Memory B cell (primary cell): ENCODE measurements around the gene AMN.

Experiments
- ATAC-seq: fragments of 150-1000 bp; cut with Tn5 transposase; 2 replicates; pipeline ENCODE4 v1.10.0; 2021; ENCODE audit warnings: low read depth, mild to moderate bottlenecking, moderate library complexity
- DNase-seq, 2 donors: peaks; one replicate each; pipeline ENCODE4 v3.0.0; 2022; ENCODE audit warnings: low spot score in 2 of 2
- H3K27ac Mint-ChIP-seq: one replicate; pipeline ENCODE4 v1.8.0; 2022; ENCODE audit warnings: mild to moderate bottlenecking, moderate library complexity, mixed read lengths
- H3K27me3 Mint-ChIP-seq: one replicate; pipeline ENCODE4 v1.8.0; 2022; ENCODE audit warnings: mixed read lengths
- H3K36me3 Mint-ChIP-seq: one replicate; pipeline ENCODE4 v1.8.0; 2022; ENCODE audit warnings: mild to moderate bottlenecking, mixed read lengths
- H3K4me1 Mint-ChIP-seq: one replicate; pipeline ENCODE4 v1.8.0; 2022; ENCODE audit warnings: mixed read lengths
- H3K4me3 Mint-ChIP-seq: one replicate; pipeline ENCODE4 v1.8.0; 2022; ENCODE audit warnings: mild to moderate bottlenecking, moderate library complexity, mixed read lengths
- H3K9me3 Mint-ChIP-seq: one replicate; pipeline ENCODE4 v1.8.0; 2022; ENCODE audit warnings: mixed read lengths

AMN gene

GRCh38 chr14:102913341-102914211 lies 8.9 kb upstream of the AMN start:
- DNase-seq (no peak), ATAC-seq (no peak)
- Mint-ChIP-seq H3K4me3 (no peak overlapping the region), H3K36me3 (peaks cover 6% of the 10 kb centered on the region), H3K27me3 (no peaks in the 10 kb centered on the region), H3K27ac (no peak overlapping the region), H3K9me3 (no peaks in the 10 kb centered on the region), H3K4me1 (peaks cover 16% of the 10 kb centered on the region)

- no peak overlapping the region for H3K27ac Mint-ChIP-seq
- H3K27me3 Mint-ChIP-seq = no peaks in the 10 kb centered on the region
- no peak for ATAC-seq
- peaks cover 6% of the 10 kb centered on the region for H3K36me3 Mint-ChIP-seq
- no peaks in the 10 kb centered on the region for H3K9me3 Mint-ChIP-seq
- DNase-seq = no peak
- peaks cover 16% of the 10 kb centered on the region for H3K4me1 Mint-ChIP-seq
- peak overlapping the region; percentile 27 for H3K4me3 Mint-ChIP-seq
These were observed 7.8 kb upstream of the AMN start for GRCh38 chr14:102914474-102915291.

DNA sequence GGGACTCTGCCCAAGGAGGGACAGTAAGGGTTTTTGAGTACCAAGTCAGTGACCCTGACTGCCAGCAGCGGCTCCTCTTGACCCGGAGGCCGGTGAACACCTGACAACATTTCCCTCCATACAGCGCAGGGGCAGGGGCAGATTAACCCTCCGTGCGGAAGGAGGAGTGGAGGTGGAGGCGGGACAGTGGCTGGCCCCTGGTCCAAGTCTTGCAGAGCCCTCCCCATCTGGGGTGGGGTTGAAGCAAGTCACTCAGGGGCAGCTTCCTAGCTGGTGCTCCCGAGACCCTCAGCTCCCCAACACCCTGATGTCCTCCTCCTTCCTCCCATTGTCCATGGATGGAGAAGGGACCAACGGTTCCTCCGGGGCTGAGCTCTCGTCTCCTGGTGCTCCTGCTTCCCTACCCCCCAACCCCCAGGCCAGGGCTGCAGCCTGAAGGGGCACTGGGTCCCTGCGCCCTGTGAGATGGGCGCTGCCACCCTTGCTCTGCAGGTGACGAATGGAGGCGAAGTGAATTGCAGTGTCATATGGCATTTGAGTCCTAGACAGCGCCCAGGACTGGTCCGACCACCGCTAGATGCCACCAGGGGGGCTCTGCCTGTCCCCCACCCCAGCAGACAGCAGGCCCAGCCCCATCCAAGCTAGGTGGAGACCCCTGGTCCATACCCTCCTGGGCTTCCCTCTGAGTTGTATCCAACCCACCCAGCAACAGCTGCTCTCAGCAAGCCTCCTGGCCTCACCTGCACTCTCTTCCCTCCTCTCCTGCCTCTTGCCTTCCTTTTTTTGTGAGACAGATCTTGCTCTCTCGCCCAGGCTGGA lies 7.0 kb upstream of the AMN start:
- DNase-seq = no peak
- H3K4me1 Mint-ChIP-seq = peaks cover 16% of the 10 kb centered on the region
- H3K27ac Mint-ChIP-seq = no peak overlapping the region
- H3K27me3 Mint-ChIP-seq = no peaks in the 10 kb centered on the region
- no peaks in the 10 kb centered on the region for H3K9me3 Mint-ChIP-seq
- peak overlapping the region; percentile 2 for H3K4me3 Mint-ChIP-seq
- H3K36me3 Mint-ChIP-seq = peaks cover 4% of the 10 kb centered on the region
- no peak for ATAC-seq

DNA sequence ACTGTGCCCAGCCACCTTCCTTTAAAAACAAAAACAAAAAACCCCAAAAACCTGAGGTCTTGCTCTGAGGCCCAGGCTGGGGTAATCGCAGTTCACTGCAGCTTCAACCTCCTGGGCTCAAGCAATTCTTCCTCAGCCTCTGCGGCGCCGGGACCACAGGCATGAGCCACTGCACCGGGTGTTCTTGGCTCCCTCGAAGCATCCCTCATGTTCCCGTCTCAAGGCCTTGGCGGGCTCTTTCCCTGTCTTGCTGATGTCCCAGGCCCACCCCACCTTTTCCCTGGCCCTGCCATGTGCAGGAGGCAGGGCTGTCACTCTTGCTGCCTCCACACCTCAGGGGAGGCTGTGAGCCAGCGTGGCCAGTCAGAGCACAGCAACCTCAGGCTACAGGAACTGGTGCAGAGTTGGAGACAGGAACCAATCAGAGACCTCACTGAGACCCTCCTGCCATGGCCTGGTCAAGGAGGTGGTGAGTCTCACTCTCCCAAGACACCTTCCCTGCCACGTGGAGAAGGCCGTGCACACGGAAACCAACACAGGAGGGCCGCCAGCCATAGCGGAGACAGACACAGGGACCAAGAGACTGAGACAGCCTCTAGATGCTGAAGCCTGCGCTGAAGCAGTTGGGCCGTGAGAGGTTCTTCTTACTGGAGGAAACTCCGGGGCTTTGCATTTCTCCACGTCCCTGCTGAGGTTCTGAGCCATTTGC lies 6.0 kb upstream of the AMN start:
- H3K27ac Mint-ChIP-seq = no peak overlapping the region
- peaks cover 16% of the 10 kb centered on the region for H3K4me1 Mint-ChIP-seq
- peak; percentile 14 for ATAC-seq
- H3K9me3 Mint-ChIP-seq = no peaks in the 10 kb centered on the region
- H3K4me3 Mint-ChIP-seq = peak overlapping the region; percentile 37
- no peaks in the 10 kb centered on the region for H3K36me3 Mint-ChIP-seq
- no peak for DNase-seq
- H3K27me3 Mint-ChIP-seq = no peaks in the 10 kb centered on the region

GRCh38 chr14:102917056-102917385 lies 5.4 kb upstream of the AMN start:
- H3K4me1 Mint-ChIP-seq = peaks cover 16% of the 10 kb centered on the region
- no peaks in the 10 kb centered on the region for H3K9me3 Mint-ChIP-seq
- ATAC-seq (peak; percentile 87), DNase-seq (peak; percentile 56 to 62)
- H3K27ac Mint-ChIP-seq = no peak overlapping the region
- no peaks in the 10 kb centered on the region for H3K27me3 Mint-ChIP-seq
- H3K4me3 Mint-ChIP-seq = peak overlapping the region; percentile 27
- no peaks in the 10 kb centered on the region for H3K36me3 Mint-ChIP-seq

DNA sequence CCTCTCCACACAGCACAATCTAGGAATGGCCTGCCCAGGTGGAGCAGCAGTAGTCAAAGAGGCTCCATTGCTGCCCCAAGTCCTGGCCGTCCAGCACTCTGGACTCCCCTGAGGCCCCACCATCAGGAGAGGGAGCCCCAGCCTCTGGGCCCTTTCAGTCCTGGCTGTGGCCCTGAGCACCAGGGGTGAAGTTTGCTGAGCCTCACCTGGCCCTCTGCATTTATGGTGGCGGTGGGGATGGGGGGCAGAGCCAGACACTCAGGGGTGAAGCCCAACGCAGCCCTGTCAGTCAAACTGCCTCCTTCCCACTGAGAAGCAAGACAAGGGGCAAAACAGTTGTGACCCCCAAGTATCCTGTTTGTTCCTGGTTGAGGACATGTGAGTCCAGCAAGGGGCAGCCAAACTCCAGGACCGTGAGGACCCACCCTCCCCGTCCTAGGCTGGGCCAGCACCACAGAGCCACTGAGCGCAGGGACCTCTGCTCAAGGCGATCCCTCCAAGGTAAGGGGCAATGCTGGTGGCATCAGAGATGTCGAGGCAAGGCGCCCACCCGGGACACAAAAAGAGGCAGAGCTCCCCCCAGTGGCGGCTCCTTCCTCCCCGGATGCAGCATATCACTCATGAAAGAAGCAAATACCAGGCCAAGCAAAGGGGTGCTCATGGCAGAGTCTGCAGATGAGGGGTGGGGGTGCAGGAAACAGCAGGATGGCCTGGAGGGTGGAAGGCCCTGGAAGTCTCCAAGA lies 4.8 kb upstream of the AMN start:
- peak; percentile 64 to 69 for DNase-seq
- H3K4me3 Mint-ChIP-seq = no peak overlapping the region
- peak; percentile 22 for ATAC-seq
- no peaks in the 10 kb centered on the region for H3K36me3 Mint-ChIP-seq
- no peaks in the 10 kb centered on the region for H3K27me3 Mint-ChIP-seq
- H3K27ac Mint-ChIP-seq = no peak overlapping the region
- H3K9me3 Mint-ChIP-seq = no peaks in the 10 kb centered on the region
- peaks cover 16% of the 10 kb centered on the region for H3K4me1 Mint-ChIP-seq

DNA sequence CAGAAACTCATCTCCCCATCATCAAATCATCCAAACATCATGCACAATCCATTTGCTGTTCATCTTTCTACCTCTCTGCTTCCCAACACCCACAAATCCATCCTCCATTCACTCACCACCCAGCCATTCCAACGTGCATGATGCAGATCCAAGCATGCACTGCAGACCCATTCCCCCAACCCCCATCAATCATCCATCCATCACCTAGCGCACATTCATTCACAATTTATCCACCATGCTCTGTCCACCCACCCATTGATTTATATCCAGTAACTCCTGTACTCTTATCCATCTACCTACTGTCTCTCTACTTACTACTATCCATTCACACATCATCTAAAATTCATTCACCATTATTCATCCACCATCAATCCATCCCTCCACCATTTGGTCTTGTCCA lies 4.0 kb upstream of the AMN start:
- no peak overlapping the region for H3K4me3 Mint-ChIP-seq
- H3K4me1 Mint-ChIP-seq = peaks cover 18% of the 10 kb centered on the region
- H3K36me3 Mint-ChIP-seq = no peaks in the 10 kb centered on the region
- H3K27me3 Mint-ChIP-seq = no peaks in the 10 kb centered on the region
- H3K9me3 Mint-ChIP-seq = no peaks in the 10 kb centered on the region
- ATAC-seq (no peak), DNase-seq (no peak)
- H3K27ac Mint-ChIP-seq = no peak overlapping the region

DNA sequence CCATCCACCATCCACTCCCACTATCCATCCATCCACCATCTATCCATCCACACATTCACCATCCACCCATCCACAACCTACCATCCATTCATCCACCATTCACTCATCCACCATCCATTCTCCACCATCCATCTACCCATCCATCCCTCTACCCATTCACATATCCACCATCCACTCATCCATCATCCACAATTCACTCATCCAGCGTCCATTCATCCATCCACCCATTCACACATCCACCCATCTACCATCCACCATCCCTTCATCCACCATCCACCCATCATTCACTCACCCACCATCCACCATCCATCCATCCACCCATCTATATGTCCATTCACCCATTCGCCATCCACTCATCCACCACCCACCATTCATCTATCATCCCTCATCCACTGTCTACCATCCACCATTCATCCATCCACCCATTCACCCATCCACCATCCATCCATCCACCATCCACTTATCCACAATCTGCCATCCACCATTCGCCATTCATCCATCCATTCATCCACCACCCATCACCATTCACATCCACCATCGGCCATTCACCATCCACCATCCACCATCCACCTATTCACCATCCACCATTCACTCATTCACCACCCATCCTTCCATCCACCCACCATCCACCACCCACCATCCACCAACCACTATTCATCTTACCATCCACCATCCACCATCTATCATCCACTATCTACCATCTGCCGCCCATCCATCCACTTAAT lies 2.0 kb upstream of the AMN start:
- H3K4me1 Mint-ChIP-seq = peaks cover 17% of the 10 kb centered on the region
- no peaks in the 10 kb centered on the region for H3K36me3 Mint-ChIP-seq
- H3K9me3 Mint-ChIP-seq = no peaks in the 10 kb centered on the region
- H3K4me3 Mint-ChIP-seq = no peak overlapping the region
- no peak overlapping the region for H3K27ac Mint-ChIP-seq
- ATAC-seq (no peak), DNase-seq (no peak)
- H3K27me3 Mint-ChIP-seq = no peaks in the 10 kb centered on the region

DNA sequence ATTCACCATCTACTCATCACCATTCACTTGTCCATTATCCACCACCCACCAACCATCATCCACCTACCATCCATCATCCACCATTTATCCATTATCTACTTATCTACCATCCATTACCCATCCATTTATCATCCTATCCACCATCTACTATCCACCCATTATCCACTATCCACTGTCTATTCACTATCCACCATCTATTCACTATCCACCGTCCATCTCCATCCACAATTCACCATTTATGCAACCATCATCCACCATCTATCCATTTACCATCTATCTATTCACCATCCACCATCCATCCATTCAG lies 1.5 kb upstream of the AMN start:
- Mint-ChIP-seq H3K9me3 (no peaks in the 10 kb centered on the region), H3K4me1 (peaks cover 16% of the 10 kb centered on the region), H3K27ac (no peak overlapping the region), H3K27me3 (peaks cover 2% of the 10 kb centered on the region), H3K36me3 (no peaks in the 10 kb centered on the region), H3K4me3 (no peak overlapping the region)
- DNase-seq (no peak), ATAC-seq (no peak)

DNA sequence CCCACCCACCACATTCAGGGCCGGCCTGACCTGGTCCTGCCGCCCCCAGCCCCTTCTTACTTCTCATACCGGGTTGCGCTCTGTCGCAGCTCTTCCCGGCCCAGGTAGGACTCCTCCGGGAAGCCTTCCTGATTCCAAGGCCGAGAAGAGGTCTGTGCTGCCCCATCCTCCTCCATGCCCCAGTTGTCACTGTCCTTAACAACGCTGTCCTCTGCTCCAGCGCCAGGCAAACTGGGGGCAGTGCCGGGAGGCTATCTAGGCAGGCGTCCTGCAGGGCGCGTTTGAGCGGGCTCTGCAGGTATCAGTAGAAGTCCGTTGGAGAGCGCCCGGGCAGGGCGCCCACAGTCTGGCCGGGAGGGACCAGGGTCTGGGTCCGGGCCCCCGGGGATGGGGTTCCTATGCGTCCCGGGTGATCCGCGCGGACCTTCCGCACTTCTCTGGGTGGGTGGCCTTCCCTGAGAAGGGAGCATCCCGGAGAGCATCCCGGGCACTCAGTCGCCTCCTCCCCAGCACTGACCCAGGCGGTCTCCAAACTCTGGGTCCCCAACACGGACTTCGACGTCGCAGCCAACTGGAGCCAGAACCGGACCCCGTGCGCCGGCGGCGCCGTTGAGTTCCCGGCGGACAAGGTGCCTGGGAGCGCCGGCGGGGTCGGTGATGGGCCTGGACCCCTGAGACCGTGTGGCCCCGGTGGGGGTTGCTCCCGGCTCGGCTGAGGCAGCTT lies 900 bp downstream of the AMN start:
- peaks cover 2% of the 10 kb centered on the region for H3K27me3 Mint-ChIP-seq
- no peak overlapping the region for H3K27ac Mint-ChIP-seq
- no peak for ATAC-seq
- no peak for DNase-seq
- peak overlapping the region; percentile 81 for H3K4me3 Mint-ChIP-seq
- peaks cover 13% of the 10 kb centered on the region for H3K4me1 Mint-ChIP-seq
- no peaks in the 10 kb centered on the region for H3K9me3 Mint-ChIP-seq
- no peaks in the 10 kb centered on the region for H3K36me3 Mint-ChIP-seq

- no peaks in the 10 kb centered on the region for H3K36me3 Mint-ChIP-seq
- H3K27me3 Mint-ChIP-seq = peaks cover 2% of the 10 kb centered on the region
- no peak for DNase-seq
- H3K4me3 Mint-ChIP-seq = no peak overlapping the region
- no peaks in the 10 kb centered on the region for H3K9me3 Mint-ChIP-seq
- H3K27ac Mint-ChIP-seq = no peak overlapping the region
- H3K4me1 Mint-ChIP-seq = peaks cover 17% of the 10 kb centered on the region
- no peak for ATAC-seq
These were observed 1.5 kb downstream of the AMN start for GRCh38 chr14:102923925-102924486.
